Fibroblast of lung (primary cell): ENCODE measurements around the gene ARL10.

Experiments used
- CTCF ChIP-seq, 2 donors: IDR thresholded peaks in 1 of 2; conservative IDR thresholded peaks in 1 of 2; 1 replicate in 1 of 2; 2 replicates in 1 of 2; pipeline ENCODE4 v1.5.1; 2011 to 2012; ENCODE audit warnings: low read length in 2 of 2, control low read depth in 1 of 2, inconsistent platforms in 1 of 2, low read depth in 1 of 2, mild to moderate bottlenecking in 1 of 2
- EZH2 ChIP-seq: IDR thresholded peaks from 2 replicates; pipeline ENCODE4 v1.5.1; 2012; ENCODE audit warnings: low read length, control low read depth, mild to moderate bottlenecking; ENCODE audit errors: missing control alignments

- no peak for TF ChIP-seq CTCF (conservative IDR thresholded peaks at IDR 0.05 in 1 of 2, IDR thresholded peaks at IDR 0.05 in 1 of 2; ENCODE audit: low read depth in 1 of 2, low read length in 2 of 2)
- no peak for TF ChIP-seq EZH2
Observed at GRCh38 chr5:176339304-176339703, 26.0 kb upstream of the ARL10 start.
